Myocyte (in vitro differentiated cells): ENCODE data around the gene TWSG1. TPM values are rescaled to one million over a fixed set of nuclear protein-coding genes. Genes with fewer than 3 reads are reported as not detected.

ENCODE experiments used
- DNase-seq: peaks from one replicate; pipeline ENCODE4 v3.0.0-alpha.2; 2012; ENCODE audit warnings: low read depth
- total RNA-seq: library from RNA; depleted of rRNA; stranded (reverse); fragments of >200 nt; gene quantifications from 2 replicates; pipeline ENCODE4 v1.2.3, GENCODE V29; 2014

The TWSG1 gene
- total RNA-seq, 1 donor from 2014 or later = 84.2 TPM

DNA sequence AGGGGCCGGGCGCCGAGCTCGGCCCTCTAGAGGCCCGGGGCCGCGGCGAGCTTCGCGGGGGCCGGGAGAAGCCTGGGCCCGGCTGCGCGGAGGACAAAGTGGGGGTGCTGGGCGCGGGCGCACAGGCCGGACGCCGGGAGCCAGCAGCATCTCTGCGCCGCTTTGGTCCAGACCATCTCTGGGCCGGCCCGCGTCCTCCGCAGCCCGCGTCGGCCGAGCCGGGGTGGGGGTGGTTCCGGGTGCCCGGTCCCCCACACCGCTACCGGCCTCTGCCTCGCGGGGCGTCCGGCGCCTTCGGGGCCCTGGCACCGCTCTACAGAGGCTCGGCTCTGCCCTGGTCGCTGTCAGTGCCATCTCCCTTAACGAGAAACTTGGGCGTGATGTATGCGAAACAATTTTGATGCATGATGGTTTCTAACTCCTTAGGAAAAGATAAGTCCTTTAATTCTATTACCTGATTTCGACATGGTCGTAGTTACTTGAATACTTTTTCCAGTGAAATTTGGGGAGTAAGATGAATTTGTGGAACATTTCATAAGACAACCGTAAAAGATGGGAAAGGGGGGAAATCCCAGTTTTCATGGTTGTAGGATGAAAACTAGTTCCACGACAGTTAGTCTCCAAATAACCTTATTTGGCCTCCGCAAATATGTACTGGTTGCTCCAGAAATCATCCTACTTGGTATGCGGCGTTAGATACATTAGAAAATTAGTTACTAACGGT is 562 bp downstream of the TWSG1 start:
- DNase-seq = no peak

DNA sequence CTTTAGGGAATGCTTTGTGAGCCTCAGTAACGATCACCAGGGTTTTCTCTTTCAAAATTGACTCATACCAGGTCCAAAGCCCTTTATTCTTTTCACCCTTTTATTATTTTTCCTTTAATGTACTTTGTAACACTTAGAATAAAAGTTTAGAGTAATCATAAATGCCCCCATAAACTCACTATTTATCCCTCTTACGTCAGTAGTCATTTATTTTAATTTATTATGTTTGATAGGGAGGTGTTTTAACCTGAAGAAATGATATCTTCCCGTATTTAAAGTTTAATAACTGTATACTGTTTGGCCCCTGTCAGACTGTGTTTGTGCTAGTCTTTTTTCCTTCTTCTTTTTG is 1.1 kb downstream of the TWSG1 start:
- DNase-seq = no peak

DNA sequence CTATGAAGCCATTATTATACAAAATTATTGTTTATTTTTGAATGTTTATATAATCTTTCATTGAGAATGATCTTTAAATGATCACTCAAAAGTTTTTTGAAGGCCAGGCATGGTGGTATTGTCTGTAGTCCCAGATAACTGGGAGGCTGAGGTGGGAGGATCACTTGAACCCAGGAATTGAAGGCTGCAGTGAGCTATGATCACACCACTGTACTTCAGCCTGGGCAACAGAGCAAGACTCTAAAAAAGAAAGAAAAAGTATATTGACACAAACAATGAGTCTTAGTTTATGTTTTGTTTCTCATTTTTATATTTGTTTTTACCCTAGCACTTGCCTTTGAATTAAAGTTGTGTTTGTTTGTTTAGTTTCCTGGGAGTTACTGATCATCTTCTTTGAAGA is 2.3 kb downstream of the TWSG1 start:
- DNase-seq = no peak

DNA sequence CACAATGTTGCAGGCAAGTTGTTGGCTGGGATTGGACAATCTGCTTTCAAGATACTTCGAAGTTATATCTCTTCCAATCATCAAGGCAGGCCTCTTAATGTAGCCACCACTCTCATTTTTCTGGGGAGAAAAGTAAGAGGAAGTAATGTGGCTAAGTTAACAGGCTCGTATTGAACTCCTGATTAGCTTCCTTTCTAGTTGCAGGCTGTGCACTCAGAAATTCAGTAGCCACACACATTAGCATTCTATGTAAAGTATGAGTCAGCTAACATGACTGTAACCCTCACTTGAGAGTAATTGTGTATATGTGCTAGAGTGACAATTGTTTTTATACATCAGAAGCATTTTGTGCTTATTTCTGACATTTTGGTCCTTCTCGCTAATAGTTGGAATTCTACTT is 3.3 kb downstream of the TWSG1 start:
- DNase-seq = no peak

DNA sequence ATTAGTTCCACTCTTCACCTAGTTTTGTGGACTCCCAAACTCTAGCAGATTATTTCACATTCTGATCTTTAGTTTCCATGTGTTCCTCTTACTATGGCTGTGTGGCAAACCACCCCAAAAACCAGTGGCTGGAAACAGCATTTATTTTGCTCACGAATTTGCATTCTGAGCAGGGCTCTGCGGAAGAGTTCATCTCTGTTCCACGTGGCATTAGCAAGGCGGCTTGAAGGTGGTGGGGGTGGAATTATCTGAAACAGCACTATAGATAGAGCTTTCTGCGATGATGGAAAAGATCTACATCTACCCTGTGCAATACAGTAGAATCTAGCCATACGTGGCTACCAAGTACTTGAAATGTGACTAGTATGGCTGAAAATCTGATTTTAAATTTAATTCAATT is 5.9 kb downstream of the TWSG1 start:
- DNase-seq = no peak

DNA sequence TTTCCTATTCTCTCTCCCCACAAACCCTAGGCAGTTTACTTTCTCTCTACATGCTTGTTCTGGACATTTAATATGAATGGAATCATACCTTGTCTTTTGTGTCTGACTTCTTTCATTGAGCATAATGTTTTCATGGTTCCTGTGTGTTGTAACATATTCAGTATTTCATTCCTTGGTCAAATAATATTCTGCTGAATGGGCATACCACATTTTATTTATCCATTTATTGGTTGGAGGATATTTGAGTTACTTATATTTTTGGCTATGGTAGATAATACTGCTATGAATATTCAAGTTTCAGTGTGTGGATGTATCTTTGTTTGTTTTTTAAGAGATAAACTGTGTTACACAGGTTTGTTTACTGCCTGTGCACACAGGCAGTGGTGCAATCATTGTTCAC is 9.0 kb downstream of the TWSG1 start:
- DNase-seq = no peak

DNA sequence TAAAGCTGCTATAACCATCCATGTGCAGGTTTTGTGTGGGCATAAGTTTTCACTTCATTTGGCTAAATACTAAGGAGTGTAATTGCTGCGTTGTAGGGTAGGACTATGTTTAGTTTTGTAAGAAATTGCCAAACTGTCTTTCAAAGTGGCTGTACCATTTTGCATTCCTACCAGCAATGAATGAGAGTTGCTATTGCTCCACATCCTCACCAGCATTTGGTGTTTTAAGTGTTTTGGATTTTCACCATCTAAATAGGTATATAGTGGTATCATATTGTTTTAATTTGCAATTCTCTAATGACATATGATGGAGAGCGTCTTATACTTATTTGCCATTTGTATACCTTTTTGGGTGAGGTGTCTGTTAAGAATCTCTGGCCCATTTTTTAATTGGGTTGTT is 12.2 kb downstream of the TWSG1 start:
- no peak for DNase-seq

DNA sequence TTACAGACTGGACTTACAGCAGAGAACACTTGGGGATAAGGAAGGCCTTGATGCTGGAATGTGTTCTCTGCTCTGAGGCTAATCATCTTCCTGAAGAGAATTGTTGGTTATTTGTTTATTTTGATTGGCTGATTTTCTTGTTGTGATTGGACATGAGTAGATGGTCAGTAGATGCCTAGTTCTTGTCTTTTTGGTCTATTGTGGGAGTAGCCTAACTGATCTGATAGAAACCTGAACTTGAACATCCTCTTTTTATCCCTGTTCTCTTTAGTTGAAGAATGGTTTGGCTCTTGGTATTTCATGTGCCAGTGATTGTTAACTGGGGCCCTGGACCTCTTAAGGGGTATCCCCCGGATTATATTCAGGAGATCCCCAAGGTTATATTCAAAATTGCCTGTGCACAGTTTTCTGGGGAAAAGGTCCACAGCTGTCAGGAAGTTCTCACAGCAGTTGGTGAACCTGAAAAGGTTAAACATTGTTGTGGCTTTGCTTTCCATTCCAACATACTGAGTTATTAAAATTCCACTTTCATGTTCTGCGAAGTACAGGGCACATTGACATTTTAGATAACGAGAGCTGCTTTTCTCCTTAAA is 13.6 kb downstream of the TWSG1 start:
- DNase-seq = peak; percentile 59

DNA sequence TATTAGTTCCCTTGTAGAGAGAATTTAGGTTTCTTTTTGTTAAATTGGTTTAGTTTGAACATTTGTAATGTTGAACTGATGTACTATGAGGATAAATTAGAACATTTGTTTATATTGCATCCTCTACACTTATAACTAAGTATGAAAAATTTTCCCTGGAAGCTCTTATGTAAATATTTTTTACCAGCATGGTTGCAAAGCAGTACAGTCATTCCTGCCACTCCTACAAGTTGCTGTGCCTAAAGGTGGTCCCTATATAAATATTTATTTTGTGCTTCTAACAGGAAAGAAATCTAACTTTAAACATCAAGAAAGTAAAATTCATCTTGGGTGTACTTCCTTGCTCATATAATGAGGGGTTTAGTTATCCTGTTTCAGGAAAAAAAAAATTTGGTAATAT is 14.2 kb downstream of the TWSG1 start:
- no peak for DNase-seq

DNA sequence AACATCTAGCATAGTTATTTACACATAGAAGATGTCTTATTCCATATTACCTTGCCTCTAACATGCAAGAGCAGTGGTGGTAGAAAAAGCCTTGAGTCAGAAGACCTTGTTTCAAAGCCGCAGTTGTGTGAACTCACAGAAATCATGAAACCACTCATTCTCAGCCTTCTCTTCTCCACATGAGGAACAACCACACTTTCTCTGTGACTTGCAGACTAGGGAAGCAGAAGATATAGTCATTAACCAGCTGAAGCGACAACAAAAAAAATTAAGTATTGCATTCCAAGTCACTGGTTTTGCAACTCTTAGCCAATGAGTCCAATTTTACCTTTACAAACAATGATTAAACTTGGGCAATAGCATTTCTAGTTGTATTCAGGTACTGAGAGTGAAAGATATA is 19.0 kb downstream of the TWSG1 start:
- no peak for DNase-seq

DNA sequence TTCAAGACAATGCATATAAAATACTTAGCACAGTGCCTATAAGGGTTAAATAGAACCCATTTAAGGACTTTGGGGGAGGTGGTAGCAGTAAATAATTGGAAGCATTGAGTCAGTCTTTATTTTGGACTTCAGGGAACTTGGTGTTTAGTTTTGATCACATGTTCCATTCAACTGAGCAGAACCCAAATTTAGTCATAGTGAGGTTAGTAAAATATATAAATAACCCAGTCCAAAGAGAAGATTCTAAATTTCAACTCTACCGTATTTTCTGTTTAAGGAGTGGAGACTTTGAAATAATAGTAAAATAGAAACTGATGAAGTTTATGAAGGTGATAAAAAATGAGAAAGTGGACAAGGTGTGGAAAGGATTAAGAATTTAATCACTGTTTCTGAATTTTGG is 19.7 kb downstream of the TWSG1 start:
- DNase-seq = peak; percentile 76

DNA sequence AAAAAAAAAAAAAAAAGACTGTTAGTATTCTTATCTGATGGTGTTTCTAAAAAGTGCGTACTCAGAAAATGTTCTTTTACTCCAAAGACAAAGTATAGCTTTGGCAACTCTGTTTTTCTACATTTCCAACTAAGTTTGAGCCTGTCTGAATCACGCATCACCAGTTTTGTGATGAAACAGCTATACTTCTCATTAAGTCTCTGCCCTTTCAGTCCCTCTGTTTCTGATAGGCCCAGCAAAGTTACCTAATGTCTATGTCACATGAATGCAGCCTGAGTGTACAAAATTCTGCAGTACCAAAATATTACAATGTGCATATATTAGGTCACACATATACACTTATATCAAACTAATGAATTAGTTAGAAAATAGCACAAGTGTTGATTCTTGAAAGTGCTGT is 22.4 kb downstream of the TWSG1 start:
- DNase-seq = no peak

DNA sequence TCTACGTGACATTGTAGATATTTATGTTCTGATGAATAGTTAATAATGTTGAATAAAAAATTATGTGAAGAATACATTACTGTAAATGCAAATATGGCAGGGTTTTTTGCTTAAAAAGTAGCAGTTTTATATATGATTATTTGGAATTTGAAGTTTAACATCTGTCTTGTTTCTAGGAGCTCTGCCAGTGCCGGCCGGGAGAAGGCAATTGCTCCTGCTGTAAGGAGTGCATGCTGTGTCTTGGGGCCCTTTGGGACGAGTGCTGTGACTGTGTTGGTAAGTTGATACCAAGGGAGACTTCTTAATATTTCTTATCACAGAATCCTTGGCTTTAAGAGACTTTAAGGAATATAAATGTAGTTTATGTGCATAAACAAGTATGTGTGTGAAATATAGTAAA is 25.2 kb downstream of the TWSG1 start:
- no peak for DNase-seq

DNA sequence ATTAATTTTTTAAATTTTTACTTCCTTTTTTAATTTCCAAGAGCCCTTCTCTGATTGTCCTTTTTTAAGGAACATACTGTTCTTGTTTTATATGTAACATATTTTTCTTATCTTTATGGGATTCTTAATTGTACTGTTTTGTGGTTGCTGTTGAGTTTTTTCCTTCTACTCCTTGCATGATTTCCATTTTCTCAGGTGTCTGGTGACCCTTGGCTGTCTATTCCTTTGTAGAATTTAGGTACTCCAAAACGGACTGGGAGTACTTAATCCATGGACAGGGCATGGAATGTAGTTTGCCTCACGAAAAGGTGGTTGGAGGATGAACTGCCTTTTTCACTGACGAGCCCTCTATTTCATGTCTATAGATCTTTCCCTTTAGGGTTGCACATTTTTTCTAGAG is 26.6 kb downstream of the TWSG1 start:
- no peak for DNase-seq

DNA sequence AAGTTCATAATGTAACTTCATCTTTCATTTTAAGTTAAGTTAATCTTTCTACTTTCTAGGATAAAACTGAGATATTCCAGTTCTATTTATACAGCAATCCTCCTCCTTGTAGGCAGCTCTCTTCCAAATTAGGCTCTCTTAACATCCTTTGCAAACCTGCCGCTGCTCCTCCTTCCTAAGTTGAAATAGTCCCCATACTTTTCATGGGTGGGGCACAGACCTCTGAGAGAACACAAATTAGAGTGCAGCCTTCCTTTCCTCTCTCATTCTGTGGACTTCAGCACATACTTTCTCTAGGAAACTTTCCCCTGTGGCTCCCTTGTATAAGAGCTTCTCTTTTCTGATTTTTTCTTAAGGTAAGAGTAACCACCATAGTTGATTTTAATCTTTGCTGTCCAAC is 28.3 kb downstream of the TWSG1 start:
- peak; percentile 66 for DNase-seq

DNA sequence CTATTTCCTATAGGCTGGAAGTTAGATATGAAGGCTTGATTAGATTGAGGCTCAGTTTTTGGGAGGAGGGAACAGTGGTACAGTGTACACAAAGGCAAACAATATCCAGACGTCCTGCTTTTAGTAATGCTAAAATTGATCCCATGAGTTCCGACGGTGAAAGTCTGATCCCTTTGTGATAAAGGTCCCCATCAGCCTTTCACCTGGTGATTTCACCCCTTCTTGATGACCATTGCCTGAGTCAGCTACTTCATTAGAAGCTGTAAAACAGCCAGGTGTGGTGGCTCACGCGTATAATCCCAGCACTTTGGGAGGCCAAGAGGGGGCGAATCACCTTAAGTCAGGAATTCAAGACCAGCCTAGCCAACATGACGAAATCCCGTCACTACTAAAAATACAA is 29.7 kb downstream of the TWSG1 start:
- DNase-seq = no peak

DNA sequence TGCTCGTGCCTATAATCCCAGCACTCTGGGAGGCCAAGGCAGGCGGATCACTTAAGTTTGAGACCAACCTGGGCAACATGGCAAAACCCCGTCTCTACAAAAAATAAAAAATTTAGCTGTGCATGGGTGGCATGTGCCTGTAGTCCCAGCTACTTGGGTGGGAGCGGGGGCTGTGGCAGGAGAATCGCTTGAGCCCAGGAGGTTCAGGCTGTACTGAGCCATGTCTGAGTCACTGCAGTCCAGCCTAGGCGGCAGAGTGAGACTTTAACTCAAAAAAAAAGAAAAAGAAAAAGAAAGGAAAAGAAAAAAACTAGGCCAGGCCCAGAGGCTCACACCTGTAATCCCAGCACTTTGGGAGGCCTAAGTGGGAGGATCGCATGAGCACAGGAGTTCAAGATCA is 30.8 kb downstream of the TWSG1 start:
- no peak for DNase-seq

DNA sequence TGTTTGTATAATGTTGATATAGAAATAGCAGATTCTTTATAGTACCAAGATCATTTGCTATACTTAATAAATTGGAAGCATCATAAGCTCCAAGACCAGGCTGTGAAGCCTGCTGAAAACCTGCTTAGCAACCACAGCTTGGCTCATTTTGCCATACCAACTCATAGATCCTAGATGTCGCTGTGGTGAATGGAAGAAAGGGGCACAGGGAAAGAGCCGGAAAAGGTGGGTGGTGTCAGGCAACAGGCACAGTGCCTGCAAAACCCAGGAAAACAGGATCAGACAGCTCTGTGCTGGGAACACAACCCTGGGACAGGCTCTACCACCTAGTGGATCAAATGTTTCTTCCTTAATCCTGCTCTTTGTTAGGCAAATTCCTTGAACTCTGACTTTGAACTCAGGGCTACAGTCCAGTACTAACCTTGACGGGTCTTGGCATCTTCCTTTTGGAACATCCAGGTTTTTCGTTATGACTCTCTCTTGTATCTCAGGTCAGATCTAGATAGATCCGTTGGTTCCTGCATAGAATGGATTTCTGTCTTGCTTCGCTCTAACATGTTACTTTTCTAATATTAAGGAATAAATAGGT is 31.6 kb downstream of the TWSG1 start:
- peak; percentile 66 for DNase-seq

DNA sequence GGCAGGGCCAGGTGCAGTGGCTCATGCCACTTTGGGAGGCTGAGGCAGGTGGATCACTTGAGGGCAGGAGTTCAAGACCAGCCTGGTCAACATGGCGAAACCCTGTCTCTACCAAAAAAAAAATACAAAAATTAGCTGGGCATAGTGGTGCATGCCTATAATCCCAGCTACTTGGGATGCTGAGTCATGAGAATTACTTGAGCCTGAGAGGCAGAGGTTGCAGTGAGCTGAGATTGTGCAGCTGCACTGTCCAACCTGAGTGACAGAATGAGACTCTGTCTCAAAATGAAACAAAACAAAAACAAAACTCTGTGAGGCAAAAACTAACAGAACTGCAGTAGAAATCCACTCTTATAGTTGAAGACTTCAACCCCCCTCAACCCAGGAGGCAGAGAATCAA is 38.7 kb downstream of the TWSG1 start:
- peak; percentile 16 for DNase-seq

DNA sequence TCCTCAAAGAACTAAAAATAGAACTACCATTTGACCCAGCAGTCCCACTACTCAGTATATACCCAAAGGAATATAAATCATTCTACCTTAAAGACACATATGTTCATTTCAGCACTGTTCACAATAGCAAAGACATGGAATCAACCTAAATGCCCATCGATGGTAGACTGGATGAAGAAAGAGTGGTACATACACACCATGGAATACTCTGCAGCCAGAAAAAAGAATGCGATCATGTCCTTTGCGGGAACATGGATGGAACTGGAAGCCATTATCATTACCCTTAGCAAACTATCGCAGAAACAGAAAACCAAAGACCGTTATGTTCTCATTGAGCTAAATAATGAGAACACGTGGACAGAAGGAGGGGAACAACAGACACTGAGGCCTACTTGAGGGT is 44.5 kb downstream of the TWSG1 start:
- no peak for DNase-seq

DNA sequence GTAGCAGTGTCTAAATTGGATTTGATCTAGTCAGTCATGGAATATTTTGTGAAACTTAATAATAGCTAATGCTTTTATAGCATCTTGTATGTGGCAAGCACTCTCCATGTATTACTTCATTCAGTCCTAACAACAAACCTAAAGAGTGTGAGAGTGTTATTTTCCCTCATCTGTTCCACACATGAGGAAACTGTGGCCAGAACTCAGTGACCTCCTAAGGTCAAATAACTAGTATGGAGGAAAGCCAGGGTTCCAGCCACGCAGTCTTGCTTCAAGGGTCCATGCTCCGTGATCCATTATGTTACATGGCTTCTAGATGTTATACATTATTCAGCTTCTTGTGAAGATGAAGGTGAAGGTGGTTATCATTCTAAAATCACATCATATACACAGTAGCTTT is 45.5 kb downstream of the TWSG1 start:
- DNase-seq = no peak

DNA sequence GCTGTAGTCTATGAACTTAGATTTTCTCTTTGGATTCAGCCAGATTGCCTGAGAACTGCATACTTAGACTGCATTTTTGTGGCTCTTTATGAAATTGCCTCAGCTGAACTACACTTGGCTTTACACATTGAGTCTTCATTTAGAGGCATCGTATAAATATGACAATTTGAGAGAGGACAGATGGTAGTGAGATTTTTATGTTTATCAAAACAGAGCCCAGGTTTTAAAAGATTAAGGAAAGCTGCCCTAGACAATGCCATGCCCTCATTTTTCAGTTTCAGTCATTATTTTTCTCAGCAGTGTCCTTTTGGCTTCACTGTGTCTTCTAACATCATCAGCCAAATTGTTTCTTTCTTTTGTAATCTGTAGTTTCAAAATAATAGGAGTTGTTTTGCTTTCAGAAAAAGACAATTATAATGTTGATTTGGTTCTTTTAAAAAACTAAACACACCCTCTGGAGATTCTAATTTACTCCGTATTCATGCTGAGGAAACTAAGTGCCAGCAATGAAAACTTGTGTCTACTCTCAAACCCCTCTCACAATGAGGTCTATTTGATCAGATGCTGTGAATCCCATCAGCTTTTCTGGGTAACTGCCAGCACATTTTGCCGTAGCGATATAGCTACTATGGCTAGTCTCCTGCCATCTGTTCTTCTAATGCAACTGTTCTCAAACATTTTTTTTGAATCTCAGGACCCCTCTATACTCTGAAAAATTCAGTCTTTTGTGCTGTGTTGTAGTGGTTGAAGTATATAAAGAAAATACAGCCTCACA is 46.2 kb downstream of the TWSG1 start:
- DNase-seq = peak; percentile 40
